HUES64 (cell line): Measurements from ENCODE around the gene GPHN.

Source experiments
- H3K27ac ChIP-seq: 2 replicates; pipeline ENCODE4 v1.7.0; 2013; ENCODE audit warnings: low read depth, low read length, inconsistent platforms
- H3K27me3 ChIP-seq: 2 replicates; pipeline ENCODE4 v1.6.1; 2013; ENCODE audit warnings: mild to moderate bottlenecking, low read length; ENCODE audit not compliant: insufficient read depth
- H3K36me3 ChIP-seq: 2 replicates; pipeline ENCODE4 v1.6.1; 2013; ENCODE audit warnings: mild to moderate bottlenecking, low read length; ENCODE audit not compliant: insufficient read depth
- H3K4me1 ChIP-seq: 2 replicates; pipeline ENCODE4 v1.6.1; 2013; ENCODE audit warnings: mild to moderate bottlenecking, low read length, moderate library complexity; ENCODE audit not compliant: insufficient read depth
- H3K4me3 ChIP-seq: 2 replicates; pipeline ENCODE4 v1.5.1; 2013; ENCODE audit warnings: mild to moderate bottlenecking, low read length, moderate library complexity
- H3K9ac ChIP-seq: 2 replicates; pipeline ENCODE4 v1.6.1; 2013; ENCODE audit warnings: mild to moderate bottlenecking, low read depth, low read length
- H3K9me3 ChIP-seq: 2 replicates; pipeline ENCODE4 v1.6.1; 2013; ENCODE audit warnings: low read depth, low read length; ENCODE audit not compliant: insufficient read depth
- WGBS: fragments of 150-250, 120-280 bp; methylation state at CpG from one replicate; pipeline ENCODE4 v1.1.7; 2013; ENCODE audit warnings: missing lambda C conversion rate; 5-methylcytosine and 5-hydroxymethylcytosine counted together

Gene GPHN

GRCh38 chr14:66485029-66485428 lies 22.9 kb upstream of the GPHN start:
- 88% methylated on average over 3 of the region's 3 CpGs for WGBS
- no peaks in the 10 kb centered on the region for H3K36me3 ChIP-seq
- no peaks in the 10 kb centered on the region for H3K4me1 ChIP-seq
- H3K9me3 ChIP-seq: no peaks in the 10 kb centered on the region
- no peak overlapping the region for H3K4me3 ChIP-seq
- H3K27ac ChIP-seq: no peak overlapping the region
- no peak overlapping the region for H3K9ac ChIP-seq
- H3K27me3 ChIP-seq: no peaks in the 10 kb centered on the region

- Histone ChIP-seq H3K27me3 (no peaks in the 10 kb centered on the region), H3K4me3 (no peak within 1 kb of the TSS), H3K9me3 (no peaks in the 10 kb centered on the region), H3K9ac (no peak within 1 kb of the TSS), H3K27ac (no peak within 1 kb of the TSS), H3K4me1 (no peaks in the 10 kb centered on the region), H3K36me3 (no peaks in the 10 kb centered on the region)
- WGBS: 89% methylated on average over 1 of the region's 2 CpGs
These were observed 22.0 kb upstream of the GPHN start, which contains the start of gene CCDC196 for GRCh38 chr14:66485910-66486421. Gene CCDC196 (plus strand): TSS chr14:66486371. CDS start chr14:66486503, 132 bp downstream.

GRCh38 chr14:66487164-66487563 lies 20.8 kb upstream of the GPHN start:
- Histone ChIP-seq H3K9me3 (no peaks in the 10 kb centered on the region), H3K27me3 (no peaks in the 10 kb centered on the region), H3K27ac (no peak overlapping the region), H3K4me3 (no peak overlapping the region), H3K36me3 (no peaks in the 10 kb centered on the region), H3K9ac (no peak overlapping the region), H3K4me1 (no peaks in the 10 kb centered on the region)
- WGBS: 88% methylated on average over 1 of the region's 2 CpGs

- no peak overlapping the region for H3K9ac ChIP-seq
- 93% methylated on average over 3 of the region's 3 CpGs for WGBS
These were observed 17.5 kb upstream of the GPHN start for GRCh38 chr14:66490143-66491111.

GRCh38 chr14:66493750-66494149 lies 14.2 kb upstream of the GPHN start:
- H3K36me3 ChIP-seq: no peaks in the 10 kb centered on the region
- H3K4me3 ChIP-seq: no peak overlapping the region
- no peaks in the 10 kb centered on the region for H3K4me1 ChIP-seq
- no peak overlapping the region for H3K27ac ChIP-seq
- H3K9ac ChIP-seq: no peak overlapping the region
- H3K27me3 ChIP-seq: no peaks in the 10 kb centered on the region
- H3K9me3 ChIP-seq: no peaks in the 10 kb centered on the region

More at GRCh38 chr14:66490143-66491111, 17.5 kb upstream of the GPHN start:
- Histone ChIP-seq H3K27me3 (no peaks in the 10 kb centered on the region), H3K4me1 (no peaks in the 10 kb centered on the region), H3K9me3 (no peaks in the 10 kb centered on the region), H3K36me3 (no peaks in the 10 kb centered on the region), H3K27ac (no peak overlapping the region), H3K4me3 (no peak overlapping the region)

GRCh38 chr14:66495218-66496098 lies 12.5 kb upstream of the GPHN start:
- Histone ChIP-seq H3K27ac (no peak overlapping the region), H3K9me3 (no peaks in the 10 kb centered on the region), H3K9ac (no peak overlapping the region), H3K27me3 (no peaks in the 10 kb centered on the region), H3K4me1 (no peaks in the 10 kb centered on the region), H3K36me3 (no peaks in the 10 kb centered on the region), H3K4me3 (no peak overlapping the region)
- 33% methylated on average over 1 of the region's 4 CpGs for WGBS

GRCh38 chr14:66496188-66496807 lies 11.6 kb upstream of the GPHN start:
- 99% methylated on average over 3 of the region's 4 CpGs for WGBS
- H3K36me3 ChIP-seq: no peaks in the 10 kb centered on the region
- no peak overlapping the region for H3K27ac ChIP-seq
- H3K4me3 ChIP-seq: no peak overlapping the region
- no peak overlapping the region for H3K9ac ChIP-seq
- H3K27me3 ChIP-seq: no peaks in the 10 kb centered on the region
- H3K9me3 ChIP-seq: no peaks in the 10 kb centered on the region
- no peaks in the 10 kb centered on the region for H3K4me1 ChIP-seq

GRCh38 chr14:66496911-66497310 lies 11.0 kb upstream of the GPHN start:
- 93% methylated on average over 2 of the region's 2 CpGs for WGBS
- H3K27ac ChIP-seq: no peak overlapping the region
- no peak overlapping the region for H3K9ac ChIP-seq
- H3K9me3 ChIP-seq: no peaks in the 10 kb centered on the region
- H3K4me3 ChIP-seq: no peak overlapping the region
- H3K27me3 ChIP-seq: no peaks in the 10 kb centered on the region
- H3K4me1 ChIP-seq: no peaks in the 10 kb centered on the region
- H3K36me3 ChIP-seq: no peaks in the 10 kb centered on the region

- Histone ChIP-seq H3K27me3 (no peaks in the 10 kb centered on the region), H3K9me3 (no peaks in the 10 kb centered on the region), H3K27ac (no peak overlapping the region), H3K4me1 (no peaks in the 10 kb centered on the region), H3K36me3 (no peaks in the 10 kb centered on the region), H3K4me3 (no peak overlapping the region), H3K9ac (no peak overlapping the region)
- 96% methylated on average over 3 of the region's 3 CpGs for WGBS
These were observed 9.6 kb upstream of the GPHN start for GRCh38 chr14:66498311-66498710.

- H3K9ac ChIP-seq: no peak overlapping the region
- 96% methylated on average over 3 of the region's 4 CpGs for WGBS
These were observed 6.4 kb upstream of the GPHN start for GRCh38 chr14:66501592-66501991.

More at GRCh38 chr14:66501592-66501991, 6.4 kb upstream of the GPHN start:
- H3K27me3 ChIP-seq: peaks cover 6% of the 10 kb centered on the region; the same call in 1 of the 2 replicates
- no peak overlapping the region for H3K27ac ChIP-seq
- H3K9me3 ChIP-seq: no peaks in the 10 kb centered on the region
- no peak overlapping the region for H3K4me3 ChIP-seq
- no peaks in the 10 kb centered on the region for H3K36me3 ChIP-seq
- no peaks in the 10 kb centered on the region for H3K4me1 ChIP-seq
